RWPE1 (cell line): ENCODE measurements around the gene SLC12A7.
"Not testable (repeated sequence)": the region's sequence is repeated elsewhere in the genome, so short reads cannot be mapped to it uniquely, and the experiment has no call there.

ENCODE experiments used
- CTCF ChIA-PET: fragments of 350-600 bp; sonication (Branson Sonifier 250); formaldehyde crosslinking; extraction: SDS; loops from one replicate; lab custom pipeline; 2021; lab: Yijun Ruan, JAX
- POLR2A ChIA-PET: fragments of 400-600 bp; formaldehyde crosslinking; extraction: SDS; loops from one replicate; lab custom pipeline; 2020; ENCODE audit warnings: antibody characterized with exemption; ENCODE audit not compliant: low non-redundant PET; lab: Yijun Ruan, JAX
- DNase-seq: peaks from one replicate; pipeline ENCODE4 v3.0.0; 2012; ENCODE audit warnings: low spot score
- H3K27ac ChIP-seq: fragments of 450-650 bp; 2 replicates; pipeline ENCODE4 v1.5.1; 2017
- TF ChIP-seq, protein P1 (sequence below): fragments of 450-650 bp; conservative IDR thresholded peaks from 2 replicates; pipeline ENCODE4 v1.5.1; 2017; ENCODE audit warnings: low read depth, mild to moderate bottlenecking

Gene SLC12A7

DNA sequence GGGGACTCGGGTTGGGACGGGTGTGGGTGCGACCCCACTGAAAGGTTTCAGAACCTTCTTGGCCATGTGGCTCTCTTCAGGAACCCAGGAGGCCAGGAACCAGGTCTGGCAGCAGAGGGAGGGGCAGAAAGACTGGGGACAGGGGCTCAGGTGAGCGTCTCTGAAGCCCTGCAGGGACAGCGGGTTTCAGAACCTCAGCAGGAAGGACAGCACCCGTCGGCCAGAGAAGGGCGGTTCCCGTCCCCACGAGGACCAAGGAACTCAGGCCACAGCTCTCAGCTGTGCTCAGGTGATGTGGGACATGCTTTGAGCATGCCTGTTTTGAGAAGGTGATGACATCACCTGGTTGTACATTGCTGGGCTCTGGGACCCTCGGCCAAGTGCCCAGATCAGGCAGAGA, 25.7 kb downstream of the SLC12A7 start:
- TF ChIP-seq, protein P1, sequence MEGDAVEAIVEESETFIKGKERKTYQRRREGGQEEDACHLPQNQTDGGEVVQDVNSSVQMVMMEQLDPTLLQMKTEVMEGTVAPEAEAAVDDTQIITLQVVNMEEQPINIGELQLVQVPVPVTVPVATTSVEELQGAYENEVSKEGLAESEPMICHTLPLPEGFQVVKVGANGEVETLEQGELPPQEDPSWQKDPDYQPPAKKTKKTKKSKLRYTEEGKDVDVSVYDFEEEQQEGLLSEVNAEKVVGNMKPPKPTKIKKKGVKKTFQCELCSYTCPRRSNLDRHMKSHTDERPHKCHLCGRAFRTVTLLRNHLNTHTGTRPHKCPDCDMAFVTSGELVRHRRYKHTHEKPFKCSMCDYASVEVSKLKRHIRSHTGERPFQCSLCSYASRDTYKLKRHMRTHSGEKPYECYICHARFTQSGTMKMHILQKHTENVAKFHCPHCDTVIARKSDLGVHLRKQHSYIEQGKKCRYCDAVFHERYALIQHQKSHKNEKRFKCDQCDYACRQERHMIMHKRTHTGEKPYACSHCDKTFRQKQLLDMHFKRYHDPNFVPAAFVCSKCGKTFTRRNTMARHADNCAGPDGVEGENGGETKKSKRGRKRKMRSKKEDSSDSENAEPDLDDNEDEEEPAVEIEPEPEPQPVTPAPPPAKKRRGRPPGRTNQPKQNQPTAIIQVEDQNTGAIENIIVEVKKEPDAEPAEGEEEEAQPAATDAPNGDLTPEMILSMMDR, result no peak
- ChIA-PET CTCF (no interaction called here), POLR2A (no interaction called here)
- H3K27ac ChIP-seq, result peak overlapping the region; percentile 15
- DNase-seq, result no peak

DNA sequence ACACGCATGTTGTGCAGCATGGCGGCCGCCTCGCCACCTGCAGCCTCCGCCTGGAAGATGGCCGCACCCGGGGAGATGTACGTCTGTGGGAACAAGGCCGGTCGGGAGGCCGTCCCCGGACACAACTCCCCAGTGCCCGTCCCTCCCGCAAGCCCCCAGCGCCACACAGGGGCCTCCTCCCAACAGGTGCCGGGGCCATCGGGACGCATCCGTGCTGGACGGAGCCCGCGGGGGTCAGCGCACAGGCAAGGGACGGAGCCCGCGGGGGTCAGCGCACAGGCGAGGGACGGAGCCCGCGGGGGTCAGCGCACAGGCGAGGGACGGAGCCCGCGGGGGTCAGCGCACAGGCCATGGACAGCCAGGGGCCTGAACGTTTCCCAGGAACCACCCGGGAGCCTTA, 26.5 kb downstream of the SLC12A7 start:
- no peak for DNase-seq
- ChIA-PET POLR2A (no interaction called here), CTCF (interaction anchor here (0.9 kb wide), 1 partner anchor 80 kb away, joined by 5 read pairs; no protein-coding TSS in a partner anchor)
- no peak overlapping the region for H3K27ac ChIP-seq
- TF ChIP-seq, protein P1, result no peak

DNA sequence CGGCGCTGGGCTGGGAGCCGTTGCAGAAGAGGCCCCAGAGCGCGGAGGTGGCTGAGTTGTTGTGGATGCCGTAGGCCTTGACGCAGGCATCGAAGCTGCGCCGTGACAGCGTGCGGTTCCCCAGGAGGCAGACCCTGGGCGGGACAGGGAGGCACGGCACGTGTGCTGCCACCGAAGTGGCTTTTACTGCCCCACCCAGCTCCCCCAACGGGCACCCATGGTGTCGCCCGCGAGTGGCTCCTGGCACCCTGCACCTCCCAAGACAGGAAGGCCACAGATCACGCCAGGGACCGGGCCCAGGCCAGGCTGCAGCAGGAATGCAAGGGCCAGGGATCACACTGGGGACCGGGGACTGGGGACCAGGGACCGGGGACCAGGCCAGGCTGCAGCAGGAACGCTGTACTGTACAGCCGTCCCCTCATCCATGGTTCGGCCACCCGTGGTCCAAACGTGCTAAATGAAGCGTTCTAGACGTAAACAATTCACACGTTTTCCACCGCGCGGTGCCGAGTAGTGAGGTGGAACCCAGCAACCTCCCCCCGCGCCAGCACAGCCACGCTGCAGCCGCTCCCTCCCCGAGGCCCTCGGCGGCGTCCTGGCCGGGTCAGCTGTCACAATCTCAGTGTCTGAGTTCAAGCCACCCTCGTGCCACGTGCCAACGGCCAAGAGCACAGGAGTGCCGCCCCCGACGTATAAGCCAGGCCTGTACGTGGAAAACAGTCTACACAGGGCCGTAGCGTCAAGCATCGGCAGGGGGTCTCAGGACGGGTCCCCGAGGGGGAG, 27.8 kb downstream of the SLC12A7 start:
- peak overlapping the region; percentile 29 for H3K27ac ChIP-seq
- no peak for DNase-seq
- TF ChIP-seq, protein P1, result no peak
- POLR2A ChIA-PET, result interaction anchor here (0.5 kb wide), 1 partner anchor 24 kb away, joined by 3 read pairs; no protein-coding TSS in a partner anchor
- CTCF ChIA-PET, result interaction anchor here (0.5 to 0.7 kb wide), 2 partner anchors 53 to 893 kb away, joined by 3 to 4 read pairs; no protein-coding TSS in a partner anchor

DNA sequence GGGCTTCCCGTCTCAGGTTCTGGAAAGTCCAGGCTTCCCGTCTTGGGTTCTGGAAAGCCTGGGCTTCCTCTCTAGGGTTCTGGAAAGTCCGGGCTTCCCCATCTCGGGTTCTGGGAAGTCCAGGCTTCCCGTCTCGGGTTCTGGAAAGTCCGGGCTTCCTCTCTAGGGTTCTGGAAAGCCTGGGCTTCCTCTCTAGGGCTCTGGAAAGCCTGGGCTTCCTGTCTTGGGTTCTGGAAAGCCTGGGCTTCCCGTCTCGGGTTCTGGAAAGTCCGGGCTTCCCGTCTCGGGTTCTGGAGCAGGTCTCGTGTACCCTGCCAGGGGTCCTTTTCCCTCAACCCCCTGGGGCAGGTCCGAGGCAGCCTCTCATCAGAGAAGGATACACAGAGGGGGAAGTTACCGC, 28.8 kb downstream of the SLC12A7 start:
- DNase-seq, POLR2A ChIA-PET, CTCF ChIA-PET: not testable (repeated sequence)
- peak overlapping the region; percentile 29 for H3K27ac ChIP-seq

DNA sequence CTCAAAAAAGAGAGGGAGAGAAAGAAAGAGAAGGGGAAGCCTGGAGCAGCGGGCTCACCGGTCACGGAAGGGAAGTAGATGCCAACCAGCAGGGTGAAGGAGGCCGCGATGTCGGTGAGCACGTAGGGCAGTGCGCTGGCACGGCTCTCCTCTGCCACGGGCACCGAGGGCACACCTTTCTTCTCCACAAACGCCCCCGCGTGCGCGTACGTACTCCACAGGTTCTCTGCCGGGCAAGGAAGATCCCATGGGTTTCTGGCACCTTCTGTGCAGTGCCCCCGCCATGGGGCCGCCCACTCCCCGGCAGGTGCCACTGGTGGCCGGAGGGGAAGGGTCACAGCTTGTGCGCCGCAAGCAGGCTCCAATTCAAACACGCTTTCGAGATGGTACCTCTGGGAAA, 30.3 kb downstream of the SLC12A7 start:
- no peak for DNase-seq
- H3K27ac ChIP-seq, result peak overlapping the region; percentile 34
- ChIA-PET POLR2A (no interaction called here), CTCF (no interaction called here)
- TF ChIP-seq, protein P1, result no peak

DNA sequence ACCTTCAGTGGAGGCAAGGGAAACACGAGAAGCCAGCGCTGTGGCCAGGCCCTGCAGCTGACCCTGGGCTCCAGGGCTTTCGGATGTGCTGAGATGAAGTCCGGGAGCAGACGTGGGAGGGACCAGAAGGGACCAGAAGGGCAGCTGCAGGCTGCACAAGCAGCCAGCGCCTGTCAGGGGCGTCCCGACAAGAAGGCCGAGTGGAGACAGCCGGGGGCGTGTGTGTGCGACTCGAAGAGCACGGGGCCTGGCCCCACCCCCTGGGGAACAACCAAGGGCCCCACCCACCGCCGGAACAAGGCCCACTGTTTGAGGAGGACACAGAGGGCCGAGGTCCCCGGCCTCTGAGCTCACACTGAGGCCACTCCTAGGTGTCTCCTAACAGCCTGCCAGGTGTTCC, 31.4 kb downstream of the SLC12A7 start:
- ChIA-PET POLR2A (interaction anchor here (0.6 kb wide), 1 partner anchor 19 kb away, joined by 4 read pairs; no protein-coding TSS in a partner anchor), CTCF (no interaction called here)
- peak overlapping the region; percentile 34 for H3K27ac ChIP-seq
- DNase-seq, result no peak
- TF ChIP-seq, protein P1, result no peak

DNA sequence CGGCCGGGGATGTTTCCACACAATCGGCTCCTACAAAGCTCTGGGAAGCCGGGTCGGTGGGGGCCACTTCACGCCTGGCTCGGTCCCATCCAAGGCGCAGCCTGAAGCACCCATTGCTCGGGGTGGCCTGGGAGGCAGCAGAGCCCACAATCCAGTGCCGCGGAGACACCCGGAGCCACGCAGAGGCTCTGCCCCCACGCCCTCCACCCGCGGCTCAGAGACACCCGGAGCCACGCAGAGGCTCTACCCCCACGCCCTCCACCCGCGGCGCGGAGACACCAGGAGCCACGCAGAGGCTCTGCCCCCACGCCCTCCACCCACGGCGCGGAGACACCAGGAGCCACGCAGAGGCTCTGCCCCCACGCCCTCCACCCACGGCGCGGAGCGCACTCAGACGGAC, 31.9 kb downstream of the SLC12A7 start:
- H3K27ac ChIP-seq, result no peak overlapping the region; the same call in 1 of the 2 replicates
- ChIA-PET CTCF (no interaction called here), POLR2A (no interaction called here)
- TF ChIP-seq, protein P1, result no peak
- no peak for DNase-seq
